Pancreas (tissue), 10 donors: Measurements from ENCODE around the gene GNPTAB. TPM values are rescaled to one million over a fixed set of nuclear protein-coding genes. Genes with fewer than 3 reads are reported as not detected.

Experiments used
- ATAC-seq, 4 donors: fragments of 200-7000 bp; cut with Tn5 transposase; one replicate each; pipeline versions ENCODE4 v1.8.0 to v1.9.1; 2020; ENCODE audit warnings: mild to moderate bottlenecking in 4 of 4, moderate library complexity in 4 of 4
- DNase-seq, 6 donors: peaks; one replicate each; pipeline ENCODE4 v3.0.0-alpha.2; 2020
- FAIRE-seq: peaks from 2 replicates; lab custom pipeline; 2012; peaks lifted over from hg19 to GRCh38; lab: Jason Lieb, UNC
- H3K27ac ChIP-seq, 4 donors: fragments of 200-600 bp; sonication (generic); 1 replicate in 3 of 4; 2 replicates in 1 of 4; pipeline versions ENCODE4 v1.5.0 to v1.8.0; 2020
- H3K27me3 ChIP-seq, 4 donors: fragments of 200-600 bp; one replicate each; pipeline ENCODE4 v1.8.0; 2021
- H3K36me3 ChIP-seq, 3 donors: fragments of 200-600 bp; sonication (generic) in 1 of 3; one replicate each; pipeline versions ENCODE4 v1.5.0 to v1.8.0; 2020 to 2021
- H3K4me1 ChIP-seq, 3 donors: fragments of 200-600 bp; one replicate each; pipeline ENCODE4 v1.8.0; 2021
- H3K4me3 ChIP-seq, 4 donors: fragments of 200-600 bp; sonication (generic) in 2 of 4; one replicate each; pipeline versions ENCODE4 v1.5.0 to v1.8.0; 2020 to 2021
- H3K9me3 ChIP-seq, 4 donors: fragments of 200-600 bp; one replicate each; pipeline ENCODE4 v1.8.0; 2021
- WGBS, 2 donors: extraction: QIAGEN DNeasy Blood & Tissue Kit; methylation state at CpG; one replicate each; pipeline ENCODE4 v1.1.7; 2013; 5-methylcytosine and 5-hydroxymethylcytosine counted together
- intact Hi-C, 3 donors: fragments of 100-400 bp; cut with DNase I; formaldehyde crosslinking; loops; one replicate each; pipeline versions ENCODE4 v1.11.1 to v1.14.2; 2022
- polyA plus RNA-seq, 2 donors: library from polyadenylated mRNA; stranded (reverse); fragments of 200-250 nt; gene quantifications; one replicate each; pipeline ENCODE4 v1.2.3, GENCODE V29; 2013
- total RNA-seq, 6 donors: library from RNA; stranded (reverse); fragmentation: NEBNext Ultra II Directional in 4 of 6; extraction: Animal tissue kit (Norgen Biotek cat#: 25700) in 4 of 6; gene quantifications; one replicate each; pipeline versions ENCODE4 v1.2.1 to v1.2.4, GENCODE V29; 2021 to 2023
- TF ChIP-seq, protein P1 (sequence below), 4 donors: fragments of 200-600 bp; sonication (generic) in 3 of 4; IDR thresholded peaks; one replicate each; pipeline versions ENCODE4 v1.5.0 to v1.8.0; 2021; ENCODE audit warnings: antibody characterized with exemption in 4 of 4
- donor health status: healthy with polysubstance abuse.
- donor health status: DM: no; HTN: no; CAD: no; lungs with moderate emphysema.
- donor health status: DM: no; HTN: no; CAD: no.
- donor health status: control.
- donor health status: control.
- donor health status: Bipolar disorder and iron deficiency.
- donor health status: DM: yes; HTN: yes; CAD: no.
- donor health status: DM: no; HTN: no; CAD: no.
- donor health status: DM: no; HTN: no; CAD: no.
- donor health status: DM: yes; HTN: yes; CAD: no.

GNPTAB gene
- total and polyA plus RNA-seq, 8 donors: 5.4 to 27.7 (median 12.2) TPM

DNA sequence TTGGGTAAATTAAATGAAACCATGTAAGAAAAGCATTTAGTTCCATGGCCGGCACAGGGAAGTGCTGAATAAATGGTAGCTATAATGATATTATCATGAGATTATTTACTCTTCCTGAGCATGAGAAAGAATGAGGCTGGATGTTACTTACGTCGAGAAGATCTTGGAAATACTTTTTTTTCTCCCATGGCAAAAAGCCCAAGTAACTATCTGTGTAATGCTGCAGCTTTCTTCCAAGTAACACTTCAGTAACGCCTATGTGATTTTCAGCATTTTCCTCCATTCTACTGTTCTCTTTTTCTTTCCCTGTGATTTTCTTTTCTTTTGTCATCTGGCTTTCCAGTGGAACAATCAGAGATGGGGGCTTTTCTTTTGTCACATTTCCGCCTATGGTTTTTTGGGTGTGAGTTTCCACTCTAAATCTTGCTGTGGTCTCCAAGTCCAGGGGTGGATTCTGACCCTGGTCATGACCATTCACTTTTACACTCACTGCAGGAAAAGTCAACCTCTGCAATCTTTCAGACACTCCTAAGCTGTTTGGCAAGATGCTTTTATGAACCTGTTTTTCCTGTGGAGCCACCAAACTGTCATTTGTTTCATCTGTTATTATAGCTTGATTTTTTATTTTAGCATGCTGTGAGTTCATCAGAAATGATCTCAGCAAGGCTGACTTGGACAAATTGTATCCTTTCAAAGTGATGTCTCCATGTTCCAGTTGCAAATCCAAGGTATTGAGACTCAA lies 66.5 kb downstream of the GNPTAB start:
- no peak for FAIRE-seq
- intact Hi-C loops: no loop called here
- H3K36me3 ChIP-seq: no peaks in the 10 kb centered on the region
- H3K27ac ChIP-seq: no peak overlapping the region
- no peak for DNase-seq
- TF ChIP-seq, protein P1, sequence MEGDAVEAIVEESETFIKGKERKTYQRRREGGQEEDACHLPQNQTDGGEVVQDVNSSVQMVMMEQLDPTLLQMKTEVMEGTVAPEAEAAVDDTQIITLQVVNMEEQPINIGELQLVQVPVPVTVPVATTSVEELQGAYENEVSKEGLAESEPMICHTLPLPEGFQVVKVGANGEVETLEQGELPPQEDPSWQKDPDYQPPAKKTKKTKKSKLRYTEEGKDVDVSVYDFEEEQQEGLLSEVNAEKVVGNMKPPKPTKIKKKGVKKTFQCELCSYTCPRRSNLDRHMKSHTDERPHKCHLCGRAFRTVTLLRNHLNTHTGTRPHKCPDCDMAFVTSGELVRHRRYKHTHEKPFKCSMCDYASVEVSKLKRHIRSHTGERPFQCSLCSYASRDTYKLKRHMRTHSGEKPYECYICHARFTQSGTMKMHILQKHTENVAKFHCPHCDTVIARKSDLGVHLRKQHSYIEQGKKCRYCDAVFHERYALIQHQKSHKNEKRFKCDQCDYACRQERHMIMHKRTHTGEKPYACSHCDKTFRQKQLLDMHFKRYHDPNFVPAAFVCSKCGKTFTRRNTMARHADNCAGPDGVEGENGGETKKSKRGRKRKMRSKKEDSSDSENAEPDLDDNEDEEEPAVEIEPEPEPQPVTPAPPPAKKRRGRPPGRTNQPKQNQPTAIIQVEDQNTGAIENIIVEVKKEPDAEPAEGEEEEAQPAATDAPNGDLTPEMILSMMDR (IDR thresholded peaks at IDR 0.05): no peak
- no peaks in the 10 kb centered on the region for H3K9me3 ChIP-seq
- 66 to 70% methylated on average over 5 of the region's 5 CpGs for WGBS, 2 donors
- peaks cover 0 to 4% (median 0%) of the 10 kb centered on the region in 3 donors for H3K4me1 ChIP-seq
- H3K4me3 ChIP-seq: no peak overlapping the region
- ATAC-seq: no peak
- no peaks in the 10 kb centered on the region for H3K27me3 ChIP-seq

DNA sequence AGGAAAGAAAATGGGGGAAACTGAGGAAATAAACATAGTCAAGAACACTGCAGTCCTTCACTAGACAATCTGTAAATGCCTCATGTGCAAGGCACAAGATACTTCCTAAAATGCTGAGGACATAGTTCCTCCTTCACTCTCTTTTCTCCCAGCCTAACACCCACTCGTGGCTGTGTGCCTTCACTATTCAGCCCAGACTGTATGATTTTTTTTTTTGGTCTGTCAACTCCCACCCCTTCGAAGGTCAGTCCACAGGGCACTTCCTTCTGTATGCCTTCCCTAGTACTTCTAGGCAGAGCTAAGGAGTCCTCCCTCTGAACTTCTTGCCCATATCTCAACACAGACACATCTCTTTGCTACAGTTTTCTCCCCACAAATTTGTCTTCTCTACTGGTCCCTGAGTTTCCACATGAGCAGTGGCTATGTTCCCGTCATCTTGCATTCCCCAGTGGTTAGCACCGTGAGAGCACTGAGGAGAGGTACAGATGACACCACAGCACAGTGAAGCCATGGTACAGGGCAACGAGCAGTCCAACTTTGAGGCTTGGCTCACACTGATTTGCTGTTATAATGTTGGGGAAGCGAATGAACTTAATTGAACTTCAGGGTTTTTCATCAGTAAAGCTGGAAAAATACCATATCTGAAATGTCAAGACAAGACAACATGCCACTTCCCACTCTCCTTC lies 67.4 kb downstream of the GNPTAB start:
- ATAC-seq: peak in 3 of 4 donors; percentile 24 to 77 (median 61)
- DNase-seq: no peak
- Histone ChIP-seq H3K36me3 (no peaks in the 10 kb centered on the region), H3K27me3 (no peaks in the 10 kb centered on the region), H3K27ac (no peak overlapping the region), H3K4me3 (no peak overlapping the region), H3K9me3 (no peaks in the 10 kb centered on the region), H3K4me1 (peaks cover 0 to under 1% (median 0%) of the 10 kb centered on the region in 3 donors)
- WGBS, 2 donors: 74 to 77% methylated on average over 6 of the region's 6 CpGs
- intact Hi-C loops: no loop called here
- TF ChIP-seq, protein P1 (IDR thresholded peaks at IDR 0.05): no peak
- no peak for FAIRE-seq

- intact Hi-C loops: no loop called here
- H3K4me1 ChIP-seq: no peaks in the 10 kb centered on the region
- TF ChIP-seq, protein P1 (IDR thresholded peaks at IDR 0.05): no peak
- no peak overlapping the region for H3K4me3 ChIP-seq
- ATAC-seq (no peak), DNase-seq (no peak), FAIRE-seq (no peak)
- no peak overlapping the region for H3K27ac ChIP-seq
- no peaks in the 10 kb centered on the region for H3K36me3 ChIP-seq
- no peaks in the 10 kb centered on the region for H3K9me3 ChIP-seq
- 92 to 93% methylated on average over 4 of the region's 4 CpGs for WGBS, 2 donors
- H3K27me3 ChIP-seq: no peaks in the 10 kb centered on the region
These were observed 69.0 kb downstream of the GNPTAB start for GRCh38 chr12:101761781-101762180.

DNA sequence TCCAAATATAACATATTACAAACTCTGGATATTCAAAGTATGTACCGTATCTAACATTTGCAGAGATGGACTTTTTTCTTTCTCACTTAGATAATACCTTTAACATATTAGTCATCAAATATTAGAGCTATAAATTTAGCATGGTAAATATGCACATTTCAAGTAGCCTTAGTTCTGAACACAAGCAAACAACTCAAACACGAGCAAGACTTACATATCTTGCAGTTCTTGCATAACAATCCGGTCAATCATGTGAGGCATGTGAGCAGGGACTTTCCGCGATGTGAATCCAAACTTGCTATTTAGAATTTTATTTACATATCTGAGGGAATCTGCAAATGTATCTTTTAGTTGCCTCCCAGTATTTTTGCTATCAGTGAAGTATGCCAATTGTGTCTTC lies 69.4 kb downstream of the GNPTAB start:
- peak in 2 of 4 donors; percentile 22 to 38 for ATAC-seq
- intact Hi-C loops: no loop called here
- no peak overlapping the region for H3K4me3 ChIP-seq
- DNase-seq: no peak
- no peaks in the 10 kb centered on the region for H3K4me1 ChIP-seq
- H3K27me3 ChIP-seq: no peaks in the 10 kb centered on the region
- no peaks in the 10 kb centered on the region for H3K36me3 ChIP-seq
- no peaks in the 10 kb centered on the region for H3K9me3 ChIP-seq
- no peak for FAIRE-seq
- H3K27ac ChIP-seq: no peak overlapping the region
- TF ChIP-seq, protein P1 (IDR thresholded peaks at IDR 0.05): no peak
- 41 to 46% methylated on average over 5 of the region's 5 CpGs for WGBS, 2 donors
